VCaP (cell line): ENCODE data around the gene DDX10.
A peak's percentile ranks its signal among the peaks of the same experiment; 100 is the strongest.
"Not testable (repeated sequence)": the region's sequence is repeated elsewhere in the genome, so short reads cannot be mapped to it uniquely, and the experiment has no call there.

Source experiments
- H3K27ac ChIP-seq: fragments of 450-650 bp; 2 replicates; pipeline ENCODE4 v1.5.1; 2017
- CTCF ChIP-seq: fragments of 450-650 bp; conservative IDR thresholded peaks from 2 replicates; pipeline ENCODE4 v1.5.1; 2017; ENCODE audit warnings: mild to moderate bottlenecking, moderate library complexity

The DDX10 gene

GRCh38 chr11:108734956-108735559 is 70.2 kb downstream of the DDX10 start:
- H3K27ac ChIP-seq, result no peak overlapping the region
- TF ChIP-seq CTCF, result peak; percentile 73

DNA sequence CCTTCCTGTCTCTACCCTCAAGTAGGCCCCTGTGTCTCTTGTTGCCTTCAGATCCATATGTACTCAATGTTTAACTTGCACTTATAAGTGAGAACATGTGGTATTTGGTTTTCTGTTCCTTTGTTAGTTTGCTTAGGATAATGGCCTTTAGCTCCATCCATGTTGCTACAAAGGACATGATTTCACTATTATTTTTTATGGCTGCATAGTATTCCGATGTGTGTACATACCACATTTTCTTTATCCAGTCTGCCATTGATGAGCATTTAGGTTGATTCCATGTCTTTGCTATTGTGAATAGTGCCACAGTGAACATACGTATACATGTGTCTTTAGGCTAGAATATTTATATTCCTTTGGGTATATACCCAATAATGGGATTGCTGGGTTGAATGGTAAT is 75.3 kb downstream of the DDX10 start:
- not testable (repeated sequence) for H3K27ac ChIP-seq

DNA sequence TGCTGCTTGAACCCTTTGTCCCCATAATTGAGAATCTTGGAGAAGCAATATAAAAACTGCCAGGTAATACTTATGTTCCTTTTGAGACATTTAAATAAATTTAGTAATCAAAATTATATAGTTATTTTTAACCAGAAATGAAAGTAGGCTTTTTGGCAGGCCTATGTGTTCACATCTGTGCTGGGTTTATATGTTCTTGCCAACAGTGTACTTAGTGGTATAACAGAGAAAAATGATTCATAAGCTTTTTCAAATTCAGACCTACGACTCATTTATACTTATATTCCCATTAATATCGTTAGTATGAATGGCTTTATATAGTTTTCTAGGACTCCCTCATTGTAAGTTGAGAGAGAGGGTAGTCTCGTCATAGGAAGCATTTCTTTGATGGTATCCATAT is 79.0 kb downstream of the DDX10 start:
- H3K27ac ChIP-seq, result no peak overlapping the region
- no peak for TF ChIP-seq CTCF

DNA sequence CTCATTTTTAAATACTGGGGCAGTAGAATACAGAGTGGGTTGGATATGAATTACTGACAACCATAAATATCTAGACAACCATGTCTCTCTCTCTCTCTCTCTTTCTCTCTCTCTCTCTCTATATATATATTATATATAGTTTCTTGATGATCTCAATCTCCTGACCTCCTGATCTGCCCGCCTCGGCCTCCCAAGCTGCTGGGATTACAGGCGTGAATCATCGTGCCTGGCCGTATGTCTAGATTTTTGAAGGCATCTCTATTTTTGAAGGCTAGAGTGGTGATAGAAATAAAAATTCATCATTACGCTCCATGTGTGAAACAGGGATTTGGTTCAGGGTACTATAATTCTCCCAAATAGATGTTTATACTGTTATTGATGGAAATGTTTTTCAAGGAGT is 84.1 kb downstream of the DDX10 start:
- no peak for TF ChIP-seq CTCF
- no peak overlapping the region for H3K27ac ChIP-seq

DNA sequence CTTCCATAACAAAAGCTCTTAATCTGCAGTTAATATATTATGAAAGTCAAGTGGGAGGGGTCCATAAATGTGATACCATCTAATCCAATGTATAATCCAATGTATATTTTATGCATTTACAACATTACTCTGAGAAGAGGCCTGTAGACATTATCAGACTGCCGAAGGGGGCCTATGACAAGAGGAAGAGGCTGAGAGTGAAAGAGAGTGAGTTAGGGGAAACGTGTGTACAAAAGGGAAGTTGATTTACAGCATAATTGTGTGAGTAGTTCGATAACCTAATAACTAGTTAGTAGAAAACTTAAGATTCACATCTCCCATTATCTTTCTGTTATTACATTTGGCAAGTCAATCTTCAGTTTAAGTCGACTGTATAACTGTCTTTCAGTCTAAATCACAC is 86.6 kb downstream of the DDX10 start:
- TF ChIP-seq CTCF, result no peak
- no peak overlapping the region for H3K27ac ChIP-seq

DNA sequence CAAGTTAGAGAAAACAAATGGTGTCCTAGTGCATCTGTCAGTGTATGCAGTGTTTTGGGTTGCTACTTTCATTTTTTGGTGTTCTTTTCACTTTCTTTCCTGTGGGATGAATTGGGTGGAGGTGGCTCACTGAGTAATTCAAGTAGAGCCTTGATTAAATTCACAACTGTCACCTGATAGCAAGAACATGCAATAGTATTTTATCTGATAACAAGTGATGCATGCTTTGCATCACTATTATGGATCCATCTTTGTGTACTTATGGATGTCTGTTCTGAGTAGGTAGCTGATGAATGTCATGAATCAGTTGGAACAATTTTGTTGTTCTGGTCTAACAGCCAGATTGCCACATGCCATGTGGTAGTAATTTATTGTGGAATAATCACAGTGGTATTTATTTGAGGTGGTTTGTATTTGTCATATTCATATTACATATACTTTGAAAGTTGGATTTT is 87.5 kb downstream of the DDX10 start:
- TF ChIP-seq CTCF, result no peak
- H3K27ac ChIP-seq, result no peak overlapping the region

DNA sequence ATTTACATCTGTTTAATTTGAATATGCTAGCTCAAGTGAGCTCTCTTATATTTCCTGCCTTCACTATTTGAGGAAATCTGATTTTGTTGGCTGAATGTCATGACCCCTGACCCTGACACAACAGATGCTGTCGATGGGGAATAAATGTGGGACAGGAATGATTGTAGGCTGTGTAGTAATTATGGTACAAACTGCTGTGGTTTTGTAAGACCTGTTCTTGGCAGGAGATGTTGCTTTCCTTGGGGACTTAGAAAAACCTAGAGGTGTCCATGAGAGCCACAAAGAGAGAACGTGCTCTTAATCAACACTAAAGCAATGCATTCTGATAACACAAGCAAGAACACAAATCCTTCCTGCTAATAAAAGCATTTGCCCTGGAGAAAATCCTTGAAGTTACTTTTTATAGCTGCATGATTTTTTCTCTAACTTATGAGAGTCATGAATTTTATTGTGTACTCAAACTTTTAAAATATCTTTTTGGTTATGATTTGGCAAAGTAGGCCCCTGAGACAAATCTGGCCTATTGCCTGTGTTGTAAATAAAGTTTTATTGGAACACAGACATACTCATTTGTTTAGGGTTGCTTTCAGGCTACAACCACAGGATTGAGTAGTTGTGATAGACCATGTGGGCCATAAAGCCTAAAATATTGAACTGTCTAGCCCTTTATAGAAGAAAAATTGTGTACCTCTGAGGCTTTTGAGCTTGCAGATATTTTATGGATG is 90.2 kb downstream of the DDX10 start:
- peak overlapping the region; percentile 51 for H3K27ac ChIP-seq
- no peak for TF ChIP-seq CTCF

DNA sequence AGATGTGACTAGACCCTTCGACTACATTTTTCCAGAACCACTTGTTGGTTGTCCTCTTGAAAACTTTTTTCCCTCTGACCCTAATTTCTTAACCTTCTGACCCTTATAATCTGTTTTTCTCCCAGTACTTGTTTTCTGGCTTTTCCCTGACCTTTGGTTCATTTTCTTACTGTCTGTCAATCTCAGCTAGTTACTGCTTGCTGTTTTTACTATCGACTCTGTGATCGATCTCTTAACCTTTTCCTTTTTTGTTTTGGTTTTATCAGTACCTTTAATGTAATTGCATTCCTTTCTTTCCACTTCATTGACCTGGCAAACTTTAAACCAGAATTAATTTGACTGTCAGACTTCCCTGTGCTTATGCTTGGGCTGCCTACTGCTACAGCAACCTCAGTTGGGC is 92.8 kb downstream of the DDX10 start:
- no peak for TF ChIP-seq CTCF
- no peak overlapping the region for H3K27ac ChIP-seq
